Fibroblast of peridontal ligament (primary cell): ENCODE results near the gene COA5.

Experiments used
- DNase-seq: peaks from one replicate; pipeline ENCODE4 v3.0.0-alpha.2; 2010; ENCODE audit errors: extremely low read depth

COA5 gene

GRCh38 chr2:98572211-98572610, 36.1 kb downstream of the COA5 start:
- DNase-seq: no peak

- no peak for DNase-seq
Measured at GRCh38 chr2:98571796-98572195, 36.5 kb downstream of the COA5 start.

- DNase-seq: no peak
Measured at GRCh38 chr2:98571121-98571701, 37.1 kb downstream of the COA5 start.

- DNase-seq: no peak
Measured at GRCh38 chr2:98570356-98570755, 38.0 kb downstream of the COA5 start.

- DNase-seq: no peak
Measured at GRCh38 chr2:98569915-98570314, 38.4 kb downstream of the COA5 start.

GRCh38 chr2:98569197-98569793, 39.0 kb downstream of the COA5 start:
- DNase-seq: no peak

GRCh38 chr2:98568161-98568956, 40.0 kb downstream of the COA5 start:
- DNase-seq: peak; percentile 42

GRCh38 chr2:98565941-98566340, 42.4 kb downstream of the COA5 start:
- no peak for DNase-seq

- no peak for DNase-seq
Measured at GRCh38 chr2:98565286-98565860, 42.9 kb downstream of the COA5 start.

GRCh38 chr2:98564541-98565132, 43.7 kb downstream of the COA5 start:
- no peak for DNase-seq

GRCh38 chr2:98563394-98563793, 44.9 kb downstream of the COA5 start:
- no peak for DNase-seq

- peak; percentile 35 for DNase-seq
Measured at GRCh38 chr2:98561902-98562695, 46.2 kb downstream of the COA5 start.

- DNase-seq: no peak
Measured at GRCh38 chr2:98561018-98561417, 47.3 kb downstream of the COA5 start.

- peak; percentile 93 for DNase-seq
Measured at GRCh38 chr2:98560256-98560771, 48.0 kb downstream of the COA5 start.

- no peak for DNase-seq
Measured at GRCh38 chr2:98559581-98559980, 48.7 kb downstream of the COA5 start.

GRCh38 chr2:98558852-98559530, 49.3 kb downstream of the COA5 start:
- no peak for DNase-seq

GRCh38 chr2:98556344-98557033, 51.8 kb downstream of the COA5 start:
- DNase-seq: no peak

- no peak for DNase-seq
Measured at GRCh38 chr2:98555696-98556095, 52.6 kb downstream of the COA5 start.

GRCh38 chr2:98554116-98554861, 54.0 kb downstream of the COA5 start:
- no peak for DNase-seq
